SU-DHL-6 (cell line): Measurements from ENCODE around the gene ARHGAP8.
"Not testable (repeated sequence)": the region's sequence is repeated elsewhere in the genome, so short reads cannot be mapped to it uniquely, and the experiment has no call there.

Experiments used
- H2AFZ ChIP-seq: fragments of 200-600 bp; sonication (generic); 2 replicates; pipeline ENCODE4 v1.6.1; 2014; ENCODE audit warnings: low read depth, mild to moderate bottlenecking, moderate library complexity, mixed read lengths, antibody characterized with exemption, low read length; ENCODE audit not compliant: severe bottlenecking
- H3F3A ChIP-seq: fragments of 200-600 bp; shearing (Covaris generic); 2 replicates; pipeline ENCODE4 v1.6.0; 2016; ENCODE audit warnings: antibody characterized with exemption, mild to moderate bottlenecking; ENCODE audit not compliant: insufficient read depth
- H3K27ac ChIP-seq: fragments of 200-600 bp; sonication (generic); 2 replicates; pipeline ENCODE4 v1.5.1; 2016; ENCODE audit warnings: low read depth, mild to moderate bottlenecking, low read length, moderate library complexity, mixed read lengths
- H3K27me3 ChIP-seq: fragments of 200-600 bp; sonication (generic), shearing (Covaris generic); 2 replicates; pipeline ENCODE4 v1.6.0; 2014; ENCODE audit warnings: mild to moderate bottlenecking, low read length
- H3K36me3 ChIP-seq: fragments of 200-600 bp; sonication (generic); 2 replicates; pipeline ENCODE4 v1.6.1; 2014; ENCODE audit warnings: mild to moderate bottlenecking, low read length, mixed read lengths
- H3K4me2 ChIP-seq: fragments of 300-600, 200-600 bp; shearing (Covaris generic), sonication (generic); 2 replicates; pipeline ENCODE4 v1.6.0; 2014; ENCODE audit warnings: low read length, low read depth, mild to moderate bottlenecking; ENCODE audit not compliant: poor library complexity, severe bottlenecking
- H3K4me3 ChIP-seq: fragments of 200-600 bp; sonication (generic); 2 replicates; pipeline ENCODE4 v1.5.1; 2014; ENCODE audit warnings: antibody characterized with exemption, low read length, mild to moderate bottlenecking, mixed read lengths; ENCODE audit not compliant: insufficient read depth, poor library complexity, severe bottlenecking
- H3K79me2 ChIP-seq: fragments of 200-600 bp; sonication (generic); 2 replicates; pipeline ENCODE4 v1.6.1; 2014; ENCODE audit warnings: mild to moderate bottlenecking, low read length, moderate library complexity; ENCODE audit not compliant: insufficient read depth
- H3K9ac ChIP-seq: fragments of 200-600 bp; sonication (generic); 2 replicates; pipeline ENCODE4 v1.7.0; 2014; ENCODE audit warnings: mild to moderate bottlenecking, low read length
- H3K9me2 ChIP-seq: fragments of 200-600 bp; sonication (generic); replicated peaks from 2 replicates; pipeline ENCODE4 v1.6.1; 2014; ENCODE audit warnings: low read length; ENCODE audit not compliant: insufficient read depth
- H3K9me3 ChIP-seq: fragments of 200-600 bp; sonication (generic); 2 replicates; pipeline ENCODE4 v1.6.1; 2014; ENCODE audit warnings: low read length, mixed read lengths; ENCODE audit not compliant: insufficient read depth
- H4K20me1 ChIP-seq: fragments of 200-600 bp; sonication (generic); 2 replicates; pipeline ENCODE4 v1.6.1; 2014; ENCODE audit warnings: low read depth, mild to moderate bottlenecking, antibody characterized with exemption, low read length, moderate library complexity, mixed read lengths
- EZH2phosphoT487 ChIP-seq: fragments of 200-600 bp; sonication (generic), shearing (Covaris generic); conservative IDR thresholded peaks from 2 replicates; pipeline ENCODE4 v1.6.1; 2018; ENCODE audit warnings: mild to moderate bottlenecking, antibody characterized with exemption, low read length, moderate library complexity, mixed read lengths
- TF ChIP-seq, protein P1 (sequence below): fragments of 200-600 bp; sonication (generic); IDR thresholded peaks from one replicate; pipeline ENCODE4 v1.5.1; 2017; ENCODE audit warnings: antibody characterized with exemption, mild to moderate bottlenecking, low read length, moderate library complexity; ENCODE audit not compliant: insufficient read depth, poor library complexity, severe bottlenecking

The ARHGAP8 gene

DNA sequence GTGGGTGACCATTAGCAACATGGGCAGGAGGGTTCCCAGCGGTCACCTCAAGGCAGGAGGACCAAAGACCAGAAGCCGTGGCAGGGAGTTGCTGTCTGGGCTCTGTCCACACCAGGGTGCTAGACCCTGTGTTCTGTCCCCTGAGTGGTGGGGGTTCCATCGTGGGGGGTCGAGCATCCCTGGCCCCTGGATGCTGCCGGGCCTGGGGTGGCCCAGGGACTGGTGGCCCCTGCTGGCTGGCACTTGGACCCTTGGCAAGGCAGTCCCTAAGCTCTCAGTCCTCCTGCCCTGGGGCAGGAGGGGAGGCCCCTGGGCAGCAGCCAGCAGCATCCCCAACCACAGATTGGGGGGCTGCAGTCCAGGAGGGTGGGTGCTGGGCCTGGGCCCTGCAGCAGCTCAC, 13.4 kb upstream of the ARHGAP8 start:
- Histone ChIP-seq H3K27me3 (no peaks in the 10 kb centered on the region), H3K4me2 (no peak overlapping the region), H3F3A (no peaks in the 10 kb centered on the region), H4K20me1 (no peaks in the 10 kb centered on the region), H3K9me3 (no peaks in the 10 kb centered on the region), H3K9ac (no peak overlapping the region), H3K4me3 (no peak overlapping the region), H3K79me2 (no peaks in the 10 kb centered on the region), H3K27ac (no peak overlapping the region), H2AFZ (no peak overlapping the region), H3K36me3 (no peaks in the 10 kb centered on the region), H3K9me2 (no peaks in the 10 kb centered on the region)
- TF ChIP-seq EZH2phosphoT487 = no peak
- TF ChIP-seq, protein P1, sequence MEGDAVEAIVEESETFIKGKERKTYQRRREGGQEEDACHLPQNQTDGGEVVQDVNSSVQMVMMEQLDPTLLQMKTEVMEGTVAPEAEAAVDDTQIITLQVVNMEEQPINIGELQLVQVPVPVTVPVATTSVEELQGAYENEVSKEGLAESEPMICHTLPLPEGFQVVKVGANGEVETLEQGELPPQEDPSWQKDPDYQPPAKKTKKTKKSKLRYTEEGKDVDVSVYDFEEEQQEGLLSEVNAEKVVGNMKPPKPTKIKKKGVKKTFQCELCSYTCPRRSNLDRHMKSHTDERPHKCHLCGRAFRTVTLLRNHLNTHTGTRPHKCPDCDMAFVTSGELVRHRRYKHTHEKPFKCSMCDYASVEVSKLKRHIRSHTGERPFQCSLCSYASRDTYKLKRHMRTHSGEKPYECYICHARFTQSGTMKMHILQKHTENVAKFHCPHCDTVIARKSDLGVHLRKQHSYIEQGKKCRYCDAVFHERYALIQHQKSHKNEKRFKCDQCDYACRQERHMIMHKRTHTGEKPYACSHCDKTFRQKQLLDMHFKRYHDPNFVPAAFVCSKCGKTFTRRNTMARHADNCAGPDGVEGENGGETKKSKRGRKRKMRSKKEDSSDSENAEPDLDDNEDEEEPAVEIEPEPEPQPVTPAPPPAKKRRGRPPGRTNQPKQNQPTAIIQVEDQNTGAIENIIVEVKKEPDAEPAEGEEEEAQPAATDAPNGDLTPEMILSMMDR = no peak

DNA sequence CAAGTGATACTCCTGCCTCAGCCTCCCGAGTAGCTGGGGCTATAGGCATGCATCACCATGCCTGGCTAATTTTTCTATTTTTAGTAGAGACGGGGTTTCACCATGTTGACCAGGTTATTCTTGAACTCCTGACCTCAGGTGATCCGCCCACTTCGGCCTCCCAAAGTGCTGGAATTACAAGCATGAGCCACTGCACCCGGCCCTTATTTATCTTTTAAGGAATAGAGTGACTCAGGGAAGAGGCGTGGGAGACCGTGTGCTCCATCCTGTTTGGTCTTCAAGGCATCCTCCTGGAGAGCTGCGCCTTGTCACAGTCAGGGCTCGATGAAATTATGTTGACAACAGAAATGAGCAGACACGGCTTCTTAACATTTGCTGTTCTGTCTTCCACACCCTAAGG, 12.7 kb upstream of the ARHGAP8 start:
- not testable (repeated sequence) for H3F3A ChIP-seq, H3K4me3 ChIP-seq, H4K20me1 ChIP-seq, H2AFZ ChIP-seq, H3K27ac ChIP-seq, H3K79me2 ChIP-seq, H3K36me3 ChIP-seq, H3K9ac ChIP-seq, H3K9me2 ChIP-seq, H3K9me3 ChIP-seq, H3K4me2 ChIP-seq, H3K27me3 ChIP-seq

DNA sequence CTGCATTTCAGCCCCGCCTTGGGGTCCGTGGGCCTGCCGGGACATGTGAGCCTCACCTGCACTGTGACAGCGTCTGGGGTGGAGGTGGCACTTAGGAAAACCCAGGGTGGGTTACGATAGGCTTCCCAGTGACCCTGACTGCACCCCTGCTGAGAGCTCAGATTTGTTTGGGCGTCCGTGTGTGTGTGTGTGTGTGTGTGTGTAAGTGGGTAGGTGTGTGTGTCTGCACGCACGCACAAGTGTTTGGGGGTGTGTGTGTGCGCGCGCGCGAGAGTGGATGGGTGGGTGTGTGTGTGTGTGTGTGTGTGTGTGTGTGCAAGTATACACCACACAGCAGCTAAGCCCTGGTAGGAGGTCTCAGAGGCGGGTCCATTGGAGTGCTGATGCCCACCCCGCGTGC, 12.1 kb upstream of the ARHGAP8 start:
- H3K9me3 ChIP-seq = no peaks in the 10 kb centered on the region
- no peak overlapping the region for H3K9ac ChIP-seq
- no peak for TF ChIP-seq EZH2phosphoT487
- TF ChIP-seq, protein P1 = no peak
- H3K9me2 ChIP-seq = no peaks in the 10 kb centered on the region
- no peaks in the 10 kb centered on the region for H3K27me3 ChIP-seq
- no peaks in the 10 kb centered on the region for H3F3A ChIP-seq
- H4K20me1 ChIP-seq = no peaks in the 10 kb centered on the region
- no peak overlapping the region for H3K4me3 ChIP-seq
- H3K79me2 ChIP-seq = no peaks in the 10 kb centered on the region
- no peak overlapping the region for H2AFZ ChIP-seq
- H3K4me2 ChIP-seq = no peak overlapping the region
- no peaks in the 10 kb centered on the region for H3K36me3 ChIP-seq
- no peak overlapping the region for H3K27ac ChIP-seq

DNA sequence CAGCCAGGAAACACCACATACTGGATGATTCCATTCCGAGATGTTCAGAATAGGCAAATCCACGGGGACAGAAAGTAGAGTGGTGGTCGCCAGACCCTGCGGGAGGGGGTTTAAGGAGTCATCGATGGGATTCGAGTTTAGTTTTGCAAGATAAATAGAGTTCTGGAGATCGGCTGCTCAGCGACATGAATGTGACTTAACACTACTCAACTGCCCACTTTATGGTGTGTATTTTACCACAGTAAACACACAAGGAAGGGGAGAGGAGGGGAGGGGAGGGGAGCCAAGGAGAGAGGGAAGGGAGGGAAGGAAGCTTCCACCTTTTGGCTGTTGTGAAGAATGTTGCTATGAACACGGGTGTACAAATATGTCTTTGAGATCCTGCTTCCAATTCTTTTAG, 10.4 kb upstream of the ARHGAP8 start:
- Histone ChIP-seq H3K27me3 (no peaks in the 10 kb centered on the region), H3K9me2 (no peaks in the 10 kb centered on the region), H3F3A (no peaks in the 10 kb centered on the region), H3K4me2 (no peak overlapping the region), H3K9me3 (no peaks in the 10 kb centered on the region), H3K4me3 (no peak overlapping the region), H3K27ac (no peak overlapping the region), H3K9ac (no peak overlapping the region), H3K36me3 (no peaks in the 10 kb centered on the region), H3K79me2 (no peaks in the 10 kb centered on the region), H4K20me1 (no peaks in the 10 kb centered on the region), H2AFZ (no peak overlapping the region)
- no peak for TF ChIP-seq EZH2phosphoT487
- TF ChIP-seq, protein P1 = no peak
